Heart right ventricle (tissue), 16 donors: ENCODE measurements around the gene MTFMT. TPM values are rescaled to one million over a fixed set of nuclear protein-coding genes. Genes with fewer than 3 reads are reported as not detected.

Experiments
- ATAC-seq, 8 donors: fragments of 200-7000 bp; cut with Tn5 transposase; one replicate each; pipeline ENCODE4 v1.9.1; 2020; ENCODE audit warnings: mild to moderate bottlenecking in 8 of 8, moderate library complexity in 8 of 8, moderate number of reproducible peaks in 1 of 8
- DNase-seq, 2 donors: peaks; one replicate each; pipeline ENCODE4 v3.0.0-alpha.2; 2020
- H3K27ac ChIP-seq, 10 donors: fragments of 200-600 bp; sonication (generic) in 2 of 10; one replicate each; pipeline versions ENCODE4 v1.5.0 to v1.8.0; 2020 to 2022; ENCODE audit warnings: mild to moderate bottlenecking in 3 of 10
- H3K27me3 ChIP-seq, 7 donors: fragments of 200-600 bp; one replicate each; pipeline ENCODE4 v1.8.0; 2021 to 2022; ENCODE audit warnings: mild to moderate bottlenecking in 2 of 7
- H3K36me3 ChIP-seq, 9 donors: fragments of 200-600 bp; sonication (generic) in 1 of 9; one replicate each; pipeline versions ENCODE4 v1.5.0 to v1.8.0; 2020 to 2022; ENCODE audit warnings: mild to moderate bottlenecking in 2 of 9
- H3K4me1 ChIP-seq, 9 donors: fragments of 200-600 bp; sonication (generic) in 1 of 9; one replicate each; pipeline versions ENCODE4 v1.5.0 to v1.8.0; 2020 to 2022; ENCODE audit warnings: mild to moderate bottlenecking in 4 of 9
- H3K4me3 ChIP-seq, 10 donors: fragments of 200-600 bp; sonication (generic) in 2 of 10; one replicate each; pipeline versions ENCODE4 v1.5.0 to v1.8.0; 2020 to 2022; ENCODE audit warnings: mild to moderate bottlenecking in 7 of 10, moderate library complexity in 2 of 10
- H3K9me3 ChIP-seq, 11 donors: fragments of 200-600 bp in 10 of 11; sonication (generic) in 2 of 11; one replicate each; pipeline versions ENCODE4 v1.5.0 to v1.8.0; 2013 to 2022; ENCODE audit warnings: mild to moderate bottlenecking in 2 of 11, control low read depth in 1 of 11, moderate library complexity in 1 of 11
- CTCF ChIP-seq, 9 donors: fragments of 200-600 bp; sonication (generic) in 2 of 9; IDR thresholded peaks; one replicate each; pipeline versions ENCODE4 v1.5.0 to v1.8.0; 2021 to 2022; ENCODE audit warnings: antibody characterized with exemption in 9 of 9, mild to moderate bottlenecking in 5 of 9, moderate library complexity in 1 of 9
- WGBS, 2 donors: extraction: QIAGEN DNeasy Blood & Tissue Kit; methylation state at CpG; one replicate each; pipeline ENCODE4 v1.1.7; 2013; ENCODE audit warnings: inconsistent platforms in 1 of 2; 5-methylcytosine and 5-hydroxymethylcytosine counted together
- intact Hi-C, 10 donors: fragments of 100-400 bp; cut with DNase I; formaldehyde crosslinking; loops; one replicate each; pipeline versions ENCODE4 v1.11.1 to v1.14.2; 2022
- polyA plus RNA-seq, 2 donors: library from polyadenylated mRNA; stranded (reverse); fragments of 200-250 nt; gene quantifications; one replicate each; pipeline ENCODE4 v1.2.3, GENCODE V29; 2013
- total RNA-seq, 10 donors: library from RNA; stranded (reverse); fragmentation: NEBNext Ultra II Directional in 3 of 10; extraction: Animal tissue kit (Norgen Biotek cat#: 25700) in 3 of 10; gene quantifications; one replicate each; pipeline versions ENCODE4 v1.2.1 to v1.2.4, GENCODE V29; 2021 to 2023
- donor health status: Arrhythmogenic right ventricular cardiomyopathy.
- donor health status: ischemic (EF 13 %, LVEDD 7.1; RV severe dilation, severe dysfunction).
- donor health status: healthy with polysubstance abuse.
- donor health status: DM: no; HTN: yes; CAD: no.
- donor health status: DM: no; HTN: no; CAD: no.
- donor health status: ischemic (EF 25% LVEDD 6.9; RV normal size, moderate dysfunction).
- donor health status: ischemic (EF 25% LVEDD 5.7; RV mildly dilated, moderate dysfunction).
- donor health status: healthy.
- donor health status: DM: yes; HTN: yes; CAD: no.
- donor health status: Ischemic cardiomyopathy.
- donor health status: ischemic (EF 35%, LVEDD 5.7; RV mildly dilated, moderate dysfunction).
- donor health status: nonischemic (EF 11% LVEDD 7.7; RV severe dilation, severe dysfunction).
- donor health status: DM: yes; HTN: yes; CAD: no.
- donor health status: PGD.
- donor health status: ischemic (EF 29% LVEDD 5.4; RV normal size, mild dysfunction).
- donor health status: nonischemic (EF 23%, LVEDD 6.1; RV moderate dilation, normal function).

The MTFMT gene
- total and polyA plus RNA-seq, 12 donors: 5.5 to 21.9 (median 18.2) TPM

DNA sequence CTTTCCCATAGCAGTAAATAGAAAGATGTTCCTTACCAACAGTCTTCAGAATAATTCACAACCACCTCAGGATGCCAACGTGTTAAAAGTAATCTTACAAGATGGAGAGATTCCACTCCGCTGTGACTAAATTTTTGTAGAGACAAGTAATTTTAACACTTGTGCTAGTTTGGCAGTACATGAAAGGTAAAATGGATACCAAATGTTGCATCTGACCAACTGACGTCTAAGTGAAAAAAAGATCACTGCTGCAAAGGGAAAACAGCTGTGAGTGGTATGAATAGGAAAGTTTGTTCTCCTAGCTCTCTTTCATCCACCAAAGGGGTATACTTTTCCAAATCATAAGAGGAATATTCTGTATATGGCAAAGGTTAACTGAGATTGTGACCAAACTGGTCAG lies 42.3 kb downstream of the MTFMT start:
- no peak for TF ChIP-seq CTCF (IDR thresholded peaks at IDR 0.05)
- no peaks in the 10 kb centered on the region for H3K9me3 ChIP-seq
- peaks cover 0 to 13% (median 0%) of the 10 kb centered on the region in 9 donors for H3K36me3 ChIP-seq
- peak overlapping the region in 1 of 10 donors; percentile 33 for H3K27ac ChIP-seq
- intact Hi-C loops: loop anchor here in 2 of 10 donors (5.0 to 10.0 kb wide), 2 partner anchors 40 to 142 kb away; partner anchors contain the start of genes MTFMT (in 1 of the 2) and PLEKHO2 (in 1 of the 2)
- no peak overlapping the region for H3K4me3 ChIP-seq
- no peak for DNase-seq
- H3K4me1 ChIP-seq: peaks cover 0 to 65% (median 24%) of the 10 kb centered on the region in 9 donors
- H3K27me3 ChIP-seq: no peaks in the 10 kb centered on the region
- no peak for ATAC-seq
- 59 to 64% methylated on average over 3 of the region's 3 CpGs for WGBS, 2 donors

DNA sequence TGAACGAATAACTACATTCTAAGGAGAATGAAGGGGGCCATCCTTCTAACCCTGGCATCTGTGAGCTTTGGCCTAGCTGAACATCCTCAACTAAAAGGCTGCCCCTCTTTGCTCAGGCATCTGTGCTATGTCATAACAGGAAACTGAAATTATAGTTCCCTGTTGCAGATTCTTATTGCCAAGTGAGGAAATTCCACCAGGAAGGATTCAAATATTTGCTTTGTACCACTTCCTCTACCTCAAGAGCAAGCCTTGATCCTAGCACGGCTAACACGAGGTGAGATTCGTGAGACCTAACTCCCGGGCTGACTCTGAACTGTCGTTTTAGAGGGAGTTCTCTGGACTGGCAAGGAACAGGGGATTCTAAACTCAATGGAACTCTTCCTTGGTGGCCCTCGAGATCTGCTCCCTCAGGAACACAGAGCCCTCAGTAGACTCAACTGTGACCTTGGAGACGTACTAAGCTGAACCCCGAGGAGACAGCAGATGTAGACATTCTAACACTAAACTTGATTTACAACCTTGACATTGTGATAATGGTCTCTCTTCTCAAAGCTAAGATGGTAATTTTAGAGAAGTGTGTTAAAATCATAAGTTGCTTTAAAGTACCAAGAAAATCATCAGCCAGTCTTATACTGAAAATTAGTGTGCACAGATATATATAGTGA lies 43.9 kb downstream of the MTFMT start:
- Histone ChIP-seq H3K27me3 (no peaks in the 10 kb centered on the region), H3K9me3 (no peaks in the 10 kb centered on the region), H3K4me1 (peaks cover 0 to 65% (median 22%) of the 10 kb centered on the region in 9 donors), H3K27ac (peak overlapping the region in 7 of 10 donors; percentile 13 to 80 (median 55)), H3K36me3 (peaks cover 0 to 27% (median 0%) of the 10 kb centered on the region in 9 donors), H3K4me3 (no peak overlapping the region)
- DNase-seq (no peak), ATAC-seq (no peak)
- TF ChIP-seq CTCF (IDR thresholded peaks at IDR 0.05): no peak
- WGBS, 2 donors: 45 to 65% methylated on average over 9 of the region's 9 CpGs
- intact Hi-C loops: loop anchor here in 2 of 10 donors (5.0 to 10.0 kb wide), 2 partner anchors 42 to 141 kb away; partner anchors contain the start of genes MTFMT (in 1 of the 2) and PLEKHO2 (in 1 of the 2)

- H3K27me3 ChIP-seq: no peaks in the 10 kb centered on the region
- WGBS, 2 donors: 97 to 98% methylated on average over 1 of the region's 1 CpG
- intact Hi-C loops: loop anchor here in 1 of 10 donors (10.0 kb wide), 1 partner anchor 138 kb away; the partner anchor contains the start of gene PLEKHO2
- no peaks in the 10 kb centered on the region for H3K9me3 ChIP-seq
- no peak overlapping the region for H3K27ac ChIP-seq
- ATAC-seq (no peak), DNase-seq (no peak)
- no peak overlapping the region for H3K4me3 ChIP-seq
- no peak for TF ChIP-seq CTCF (IDR thresholded peaks at IDR 0.05)
- H3K4me1 ChIP-seq: peaks cover 0 to 45% (median 13%) of the 10 kb centered on the region in 9 donors
- H3K36me3 ChIP-seq: peaks cover 0 to 58% (median 13%) of the 10 kb centered on the region in 9 donors
Observed at GRCh38 chr15:64982472-64982871, 47.0 kb downstream of the MTFMT start.

DNA sequence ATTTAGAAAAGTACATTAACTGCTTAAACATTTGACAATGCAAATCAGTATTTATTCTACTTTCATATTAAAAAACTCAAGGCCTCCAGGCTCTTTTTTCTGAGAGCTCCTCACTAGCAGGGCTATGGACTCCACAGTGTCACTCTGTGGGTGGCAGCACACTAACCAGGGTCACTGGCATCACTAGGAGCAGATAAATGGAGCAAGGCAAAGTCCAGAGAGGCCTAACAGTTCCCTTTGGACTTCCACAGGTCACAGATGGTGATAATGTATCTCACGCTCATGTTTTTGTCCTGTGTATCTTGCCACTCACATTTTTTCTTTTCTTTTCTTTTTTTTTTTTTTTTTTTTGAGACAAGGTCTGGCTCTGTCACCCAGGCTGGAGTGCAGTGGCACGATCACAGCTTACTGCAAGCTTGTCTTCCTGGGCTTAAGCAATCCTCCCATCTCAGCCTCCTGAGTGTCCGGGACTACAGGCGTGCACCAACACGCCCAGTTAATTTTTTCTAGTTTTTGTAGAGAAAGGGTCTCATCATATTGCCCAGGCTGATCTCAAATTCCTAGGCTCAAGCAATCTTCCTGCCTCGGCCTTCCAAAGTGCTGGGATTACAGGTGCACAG lies 47.5 kb downstream of the MTFMT start:
- intact Hi-C loops: loop anchor here in 1 of 10 donors (10.0 kb wide), 1 partner anchor 137 kb away; the partner anchor contains the start of gene PLEKHO2
- no peak overlapping the region for H3K4me3 ChIP-seq
- TF ChIP-seq CTCF (IDR thresholded peaks at IDR 0.05): no peak

More for the DNA sequence above, 47.5 kb downstream of the MTFMT start:
- ATAC-seq (no peak), DNase-seq (no peak)
- Histone ChIP-seq H3K36me3 (peaks cover 0 to 63% (median 16%) of the 10 kb centered on the region in 9 donors), H3K4me1 (peaks cover 0 to 39% (median 11%) of the 10 kb centered on the region in 9 donors), H3K27me3 (no peaks in the 10 kb centered on the region), H3K9me3 (no peaks in the 10 kb centered on the region), H3K27ac (no peak overlapping the region)
- WGBS, 2 donors: 91 to 98% methylated on average over 6 of the region's 6 CpGs
